LNCAP (cell line): ENCODE results near the gene DYNLT5.

Experiments used
- TF ChIP-seq, protein P1 (sequence below): fragments of 450-650 bp; IDR thresholded peaks from 2 replicates; pipeline ENCODE4 v1.5.1; 2017; ENCODE audit warnings: mild to moderate bottlenecking

Gene DYNLT5

DNA sequence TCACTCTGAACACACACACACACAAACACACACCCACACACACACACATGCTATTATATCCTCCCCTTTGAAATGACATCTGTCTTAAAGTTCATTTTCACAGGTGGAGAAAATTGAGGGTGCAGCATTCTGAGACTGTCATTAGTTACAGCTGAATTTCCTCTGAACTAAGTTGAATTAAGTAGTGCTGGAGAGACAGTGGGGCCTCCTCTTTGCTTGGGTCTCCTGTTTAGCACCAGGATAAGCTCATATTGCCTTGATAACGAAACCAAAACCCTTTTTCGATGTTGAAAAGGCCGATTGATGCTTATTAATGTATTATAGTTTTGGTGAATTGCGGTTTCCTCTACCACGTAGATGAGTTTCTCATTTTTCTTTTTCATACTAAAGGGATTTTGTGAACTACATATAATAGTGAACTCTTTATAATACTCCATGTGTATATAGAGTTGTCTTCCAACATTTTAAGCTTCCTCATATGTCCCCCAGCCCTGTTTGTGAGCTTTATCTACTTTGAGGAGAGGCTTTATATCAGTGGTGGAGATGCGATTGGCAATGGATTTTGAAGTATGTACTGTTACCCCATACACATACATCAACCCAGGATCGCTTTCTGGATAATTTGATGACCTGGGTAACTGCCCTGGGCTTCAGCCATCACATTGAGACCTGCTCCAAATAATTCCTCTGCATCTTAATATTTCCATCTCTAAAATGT lies 17.4 kb downstream of the DYNLT5 start:
- TF ChIP-seq, protein P1, sequence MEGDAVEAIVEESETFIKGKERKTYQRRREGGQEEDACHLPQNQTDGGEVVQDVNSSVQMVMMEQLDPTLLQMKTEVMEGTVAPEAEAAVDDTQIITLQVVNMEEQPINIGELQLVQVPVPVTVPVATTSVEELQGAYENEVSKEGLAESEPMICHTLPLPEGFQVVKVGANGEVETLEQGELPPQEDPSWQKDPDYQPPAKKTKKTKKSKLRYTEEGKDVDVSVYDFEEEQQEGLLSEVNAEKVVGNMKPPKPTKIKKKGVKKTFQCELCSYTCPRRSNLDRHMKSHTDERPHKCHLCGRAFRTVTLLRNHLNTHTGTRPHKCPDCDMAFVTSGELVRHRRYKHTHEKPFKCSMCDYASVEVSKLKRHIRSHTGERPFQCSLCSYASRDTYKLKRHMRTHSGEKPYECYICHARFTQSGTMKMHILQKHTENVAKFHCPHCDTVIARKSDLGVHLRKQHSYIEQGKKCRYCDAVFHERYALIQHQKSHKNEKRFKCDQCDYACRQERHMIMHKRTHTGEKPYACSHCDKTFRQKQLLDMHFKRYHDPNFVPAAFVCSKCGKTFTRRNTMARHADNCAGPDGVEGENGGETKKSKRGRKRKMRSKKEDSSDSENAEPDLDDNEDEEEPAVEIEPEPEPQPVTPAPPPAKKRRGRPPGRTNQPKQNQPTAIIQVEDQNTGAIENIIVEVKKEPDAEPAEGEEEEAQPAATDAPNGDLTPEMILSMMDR: no peak

GRCh38 chr1:66770240-66770639 lies 18.0 kb downstream of the DYNLT5 start:
- TF ChIP-seq, protein P1: no peak

GRCh38 chr1:66770694-66771093 lies 18.4 kb downstream of the DYNLT5 start:
- TF ChIP-seq, protein P1: no peak

DNA sequence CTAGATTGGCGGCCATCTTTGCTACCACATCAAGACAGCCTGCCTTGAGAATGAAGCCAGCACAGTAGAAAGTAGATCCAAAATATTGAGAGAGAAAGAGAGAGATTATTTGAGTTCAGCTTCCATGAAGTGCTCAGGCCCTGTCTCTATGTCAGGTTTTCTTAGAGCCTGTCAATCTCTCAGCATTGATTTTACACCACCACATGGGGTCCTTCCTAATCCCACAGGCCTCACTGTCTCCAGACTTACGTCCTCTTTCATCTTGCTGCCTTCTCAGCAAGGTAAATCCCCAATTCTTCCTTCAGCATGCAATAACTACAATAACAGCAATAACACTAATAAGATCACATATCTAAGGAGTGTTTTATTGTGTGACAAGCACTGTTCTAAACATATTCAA lies 21.0 kb downstream of the DYNLT5 start:
- TF ChIP-seq, protein P1: no peak

- TF ChIP-seq, protein P1: no peak
Observed at GRCh38 chr1:66774438-66774837, 22.2 kb downstream of the DYNLT5 start.

- TF ChIP-seq, protein P1: no peak
Observed at GRCh38 chr1:66775646-66776045, 23.4 kb downstream of the DYNLT5 start.

GRCh38 chr1:66777831-66778230 lies 25.6 kb downstream of the DYNLT5 start:
- TF ChIP-seq, protein P1: no peak

GRCh38 chr1:66778266-66778665 lies 26.0 kb downstream of the DYNLT5 start:
- TF ChIP-seq, protein P1: no peak
